HG03521 (cell line): ENCODE data around the gene SEMA4D.

Experiments
- ATAC-seq: cut with Tn5 transposase; IDR thresholded peaks from one replicate; pipeline ENCODE4 v1.9.1; 2021; ENCODE audit warnings: mild to moderate bottlenecking, moderate library complexity; ENCODE audit not compliant: unreplicated experiment

The SEMA4D gene

GRCh38 chr9:89434636-89435035, 63.3 kb downstream of the SEMA4D start:
- no peak for ATAC-seq

DNA sequence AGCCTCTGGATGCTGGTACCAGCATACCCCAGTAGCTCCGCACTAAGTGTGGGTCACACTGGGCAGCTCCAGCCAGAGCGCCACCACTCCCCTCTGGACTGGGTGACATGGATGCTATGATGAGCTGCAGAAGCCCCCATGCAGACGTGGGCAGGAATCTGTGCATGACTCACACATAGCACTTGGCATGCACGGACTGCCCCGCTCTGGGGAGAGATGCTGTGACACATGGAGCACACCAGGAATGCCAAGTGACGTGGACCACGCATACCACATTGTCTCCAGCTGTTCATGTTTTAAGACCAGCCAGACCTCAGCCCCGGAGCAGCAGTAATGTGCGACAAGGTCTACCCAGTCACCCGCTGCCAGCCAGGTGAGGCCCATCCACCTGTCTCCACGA, 64.1 kb downstream of the SEMA4D start:
- ATAC-seq = no peak

GRCh38 chr9:89432986-89433530, 64.9 kb downstream of the SEMA4D start:
- ATAC-seq = no peak

GRCh38 chr9:89431930-89432725, 65.8 kb downstream of the SEMA4D start:
- no peak for ATAC-seq

- no peak for ATAC-seq
These were observed 66.9 kb downstream of the SEMA4D start for GRCh38 chr9:89430995-89431394.

DNA sequence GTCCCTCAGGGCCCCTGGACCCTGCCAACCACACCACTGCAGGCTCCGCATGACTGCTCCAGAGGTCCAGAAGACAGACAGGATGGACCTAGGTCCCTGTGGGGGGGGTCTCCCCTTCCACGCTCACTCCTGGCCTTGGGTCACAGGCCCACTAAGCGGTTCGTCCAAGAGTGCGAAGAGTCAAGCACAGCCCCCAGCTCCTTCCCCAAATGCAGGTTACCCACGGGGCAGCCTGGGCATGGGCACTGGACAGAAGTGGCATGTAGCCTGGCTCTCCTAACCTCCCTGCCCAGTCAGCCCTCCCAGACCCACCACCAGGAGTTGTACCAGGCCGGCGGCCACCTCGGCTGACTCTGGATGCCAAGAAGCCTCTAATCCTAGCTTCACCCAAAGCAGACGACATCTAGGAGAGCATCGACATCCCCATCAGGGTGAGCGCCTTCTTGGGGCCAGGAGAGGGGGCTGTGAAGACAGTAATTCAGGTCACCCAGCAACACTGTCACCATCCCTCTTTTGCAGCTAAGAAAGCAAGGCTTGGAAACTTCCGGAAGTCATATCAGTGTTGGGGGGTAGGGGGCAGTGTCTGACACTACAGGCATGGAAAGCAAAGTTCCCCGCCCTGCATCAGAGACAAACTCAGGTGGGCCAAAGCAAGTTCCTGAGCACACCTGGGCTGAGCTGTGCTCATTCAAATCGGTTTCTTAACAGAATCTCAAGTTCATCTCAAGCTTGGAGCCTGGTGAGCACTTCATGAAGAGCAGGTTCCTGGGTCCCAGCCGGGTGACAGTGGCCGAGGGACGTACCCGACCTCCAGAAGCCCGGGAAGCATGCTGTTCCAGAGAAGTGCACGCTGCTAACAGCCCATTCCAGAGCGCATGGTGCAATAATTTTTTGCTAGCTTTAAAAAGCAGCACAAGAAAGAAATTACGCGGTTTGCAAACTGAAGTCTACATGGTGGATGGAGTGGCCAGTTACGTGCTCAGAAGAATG, 68.7 kb downstream of the SEMA4D start:
- ATAC-seq = no peak

GRCh38 chr9:89428222-89428761, 69.6 kb downstream of the SEMA4D start:
- no peak for ATAC-seq

- no peak for ATAC-seq
These were observed 70.2 kb downstream of the SEMA4D start for GRCh38 chr9:89427621-89428221.

- peak; percentile 65 for ATAC-seq
These were observed 71.4 kb downstream of the SEMA4D start for GRCh38 chr9:89426384-89426961.

- ATAC-seq = no peak
These were observed 72.0 kb downstream of the SEMA4D start for GRCh38 chr9:89425921-89426383.

GRCh38 chr9:89425024-89425805, 72.7 kb downstream of the SEMA4D start:
- ATAC-seq = no peak

DNA sequence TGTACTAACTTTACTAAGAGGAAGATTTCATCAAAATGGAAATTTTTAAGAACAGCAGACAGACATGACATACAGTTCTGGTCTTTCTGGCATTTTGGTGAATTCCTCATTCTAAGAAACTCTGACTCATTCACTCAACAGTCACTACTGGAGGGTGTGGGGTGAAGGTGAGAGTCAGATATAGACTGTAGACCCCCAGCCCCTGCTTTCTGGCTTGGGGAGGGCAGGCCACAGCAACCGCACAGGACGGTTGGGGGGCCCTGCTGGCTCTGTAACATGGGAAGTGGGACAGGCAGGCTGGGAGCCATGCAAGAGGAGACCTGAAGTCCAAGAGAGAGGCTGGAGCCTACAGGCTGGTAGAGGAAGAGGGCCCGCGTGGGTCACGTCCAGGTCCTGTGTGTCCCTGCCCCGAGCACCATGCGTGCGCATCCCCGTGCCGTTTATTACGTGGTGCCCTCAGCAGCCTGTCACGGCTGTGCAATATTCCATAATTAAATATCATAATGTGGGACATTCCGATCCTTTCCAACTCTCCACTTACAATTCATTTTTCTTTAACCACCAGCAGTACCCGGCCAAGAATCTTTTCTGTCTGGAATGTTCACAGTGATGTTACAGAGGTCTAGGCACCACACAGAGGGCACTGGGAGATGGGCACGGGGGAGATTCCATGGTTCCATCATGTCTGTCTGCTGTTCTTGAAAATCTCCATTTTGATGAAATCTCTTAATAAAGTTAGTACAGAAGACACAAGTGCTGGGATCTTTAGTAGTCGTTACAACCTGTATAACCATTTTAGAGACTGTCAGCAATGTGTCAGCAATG, 75.5 kb downstream of the SEMA4D start:
- ATAC-seq = no peak

- ATAC-seq = no peak
These were observed 76.3 kb downstream of the SEMA4D start for GRCh38 chr9:89421595-89421994.

- no peak for ATAC-seq
These were observed 77.3 kb downstream of the SEMA4D start for GRCh38 chr9:89420397-89421178.

DNA sequence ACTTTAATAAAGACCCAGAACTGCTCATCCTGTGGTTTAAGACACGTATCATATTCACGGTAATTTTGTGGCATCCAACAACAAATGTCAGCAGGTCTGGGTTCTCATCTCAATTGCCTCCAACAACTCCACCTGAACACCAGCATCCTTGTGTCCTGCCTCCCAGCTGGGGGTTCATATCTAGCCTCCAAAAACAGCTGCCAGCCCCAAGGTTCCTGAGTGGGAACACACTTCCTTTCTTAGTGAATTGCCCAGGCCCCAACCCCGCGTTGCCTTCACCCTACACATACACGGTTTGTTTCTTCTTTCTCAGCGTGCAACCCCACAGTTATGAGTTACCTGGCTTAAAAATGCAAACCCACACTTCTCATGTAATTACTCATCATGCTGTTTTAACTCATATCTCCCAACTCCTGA, 77.9 kb downstream of the SEMA4D start:
- no peak for ATAC-seq

DNA sequence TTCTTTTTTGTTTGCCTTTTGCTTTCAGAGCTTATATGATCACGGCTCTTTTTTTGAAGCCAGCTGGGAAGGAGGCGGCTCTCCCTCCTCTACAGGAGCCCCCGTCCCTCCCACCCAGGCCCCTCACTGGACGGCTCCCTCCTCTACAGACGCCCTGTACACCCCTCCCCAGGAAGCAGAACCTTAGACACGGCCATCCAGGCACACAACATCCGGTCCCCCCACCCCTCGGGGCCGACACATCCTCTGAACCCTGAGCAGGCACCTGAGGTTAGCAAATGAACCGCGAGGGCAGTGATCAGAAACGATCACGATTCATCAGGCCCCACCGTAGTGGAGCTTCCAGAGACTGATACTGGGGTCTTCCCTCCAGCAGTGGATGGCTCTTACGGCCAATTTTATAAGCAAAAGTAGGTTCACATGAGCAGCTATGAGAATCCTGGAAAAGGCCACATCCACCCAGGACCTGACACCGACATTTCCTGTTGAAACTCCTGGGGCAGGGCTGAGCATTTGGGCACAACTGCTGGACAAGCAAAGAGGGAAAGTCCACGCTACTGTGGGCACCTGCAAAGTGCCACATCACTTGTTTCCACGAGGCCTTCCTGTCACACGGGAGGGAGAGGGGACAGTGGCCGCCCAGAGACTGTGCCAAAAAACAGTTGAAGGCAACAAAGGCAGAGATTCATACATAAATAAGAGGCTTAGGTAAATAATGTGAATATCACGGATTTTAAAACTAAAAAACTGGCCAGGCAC, 78.9 kb downstream of the SEMA4D start:
- ATAC-seq = peak; percentile 67

DNA sequence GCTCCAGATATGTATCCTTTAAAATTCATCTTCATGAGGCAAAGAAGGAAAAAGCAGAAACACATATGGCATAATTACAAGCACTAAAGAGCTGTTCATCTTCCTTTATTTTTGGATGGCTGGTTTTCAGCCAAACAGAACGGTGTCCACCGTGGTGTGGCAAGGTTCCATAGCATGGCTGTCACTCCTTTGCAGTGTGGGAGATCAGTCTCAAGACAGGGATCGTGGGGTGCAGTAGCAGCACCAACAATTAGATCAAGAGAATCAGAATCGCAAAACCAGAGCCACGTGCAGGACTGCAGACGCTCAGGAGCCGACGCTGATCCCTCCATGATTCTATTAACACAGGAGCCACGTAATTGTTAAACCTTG, 79.5 kb downstream of the SEMA4D start:
- no peak for ATAC-seq
